Stimulated activated CD4-positive, alpha-beta T cell treated with anti-CD3 and anti-CD28 coated beads, Interleukin-15, amount 100 ng/mL, for 48 hours (primary cell): ENCODE measurements around the gene BLZF1.
"Not testable (repeated sequence)": the region's sequence is repeated elsewhere in the genome, so short reads cannot be mapped to it uniquely, and the experiment has no call there.

Source experiments
- DNase-seq, 2 donors: peaks; one replicate each; pipeline ENCODE4 v3.0.0-alpha.2; 2020; ENCODE audit warnings: low read depth in 2 of 2

Gene BLZF1

GRCh38 chr1:169361281-169361680 is 6.7 kb upstream of the BLZF1 start:
- no peak for DNase-seq

GRCh38 chr1:169363046-169363730 is 4.8 kb upstream of the BLZF1 start:
- peak in 1 of 2 donors; percentile 11 for DNase-seq

DNA sequence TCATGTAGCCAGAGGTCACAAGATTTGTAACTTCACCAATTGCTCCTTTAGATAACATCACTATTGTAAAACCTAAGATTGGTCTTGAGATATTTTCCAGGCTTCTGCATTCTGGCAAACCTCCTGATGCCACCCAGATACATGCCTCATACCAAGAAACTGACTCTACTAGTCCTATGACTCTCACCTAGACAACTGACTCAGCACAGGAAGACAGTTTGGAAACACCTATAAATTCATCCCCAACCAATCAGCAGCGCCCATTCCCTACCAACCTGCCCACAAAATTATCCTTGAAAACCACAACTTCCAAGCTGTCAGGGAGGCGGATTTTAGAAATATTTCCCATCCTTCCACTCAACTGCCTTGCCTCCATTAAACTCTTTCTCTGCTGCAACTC is 3.0 kb upstream of the BLZF1 start:
- DNase-seq, result no peak

- DNase-seq, result no peak
These were observed 804 bp upstream of the BLZF1 start for GRCh38 chr1:169367096-169367685.

DNA sequence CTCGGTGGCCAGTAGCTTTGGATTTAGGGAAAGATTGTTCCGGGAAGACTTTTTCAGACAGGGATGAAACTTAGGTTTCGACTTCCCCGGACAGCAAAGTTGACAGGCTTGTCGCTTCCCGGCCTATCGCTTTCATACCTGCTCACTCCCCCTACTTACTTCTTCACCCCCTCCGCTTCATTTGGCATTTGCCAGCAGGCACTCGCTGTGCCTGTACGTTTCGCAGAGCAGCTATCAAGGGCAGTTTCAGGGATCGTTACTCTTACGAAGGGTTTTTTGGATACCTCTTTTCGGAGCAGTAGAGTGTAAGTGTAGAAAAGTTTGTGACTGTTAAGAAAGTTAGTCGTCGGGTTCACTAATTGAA is 393 bp downstream of the BLZF1 start:
- no peak for DNase-seq

DNA sequence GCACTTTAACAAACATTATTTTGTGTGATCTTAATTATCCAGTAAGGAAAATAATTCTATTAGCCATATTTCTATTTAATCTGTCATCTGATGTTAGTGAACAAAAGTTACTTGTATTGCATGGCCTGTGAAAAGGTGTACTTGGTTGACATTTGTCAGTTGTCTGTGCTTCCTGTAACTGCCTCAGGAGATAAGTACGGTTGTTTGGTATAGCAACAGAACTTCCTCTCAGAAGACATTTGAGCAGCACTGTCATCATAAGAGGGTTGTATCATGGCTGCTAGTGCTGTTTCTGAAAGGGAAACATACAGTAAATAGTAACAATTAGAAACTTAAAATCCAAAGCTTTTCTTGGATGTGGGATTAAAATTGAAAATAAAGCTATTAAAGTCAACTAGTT is 3.4 kb downstream of the BLZF1 start:
- no peak for DNase-seq

GRCh38 chr1:169381162-169381561 is 13.2 kb downstream of the BLZF1 start:
- DNase-seq, result no peak

- no peak for DNase-seq
These were observed 15.5 kb downstream of the BLZF1 start for GRCh38 chr1:169383449-169383848.

GRCh38 chr1:169387399-169387798 is 19.4 kb downstream of the BLZF1 start:
- DNase-seq, result no peak

- DNase-seq, result no peak
These were observed 22.3 kb downstream of the BLZF1 start for GRCh38 chr1:169390303-169390702.

DNA sequence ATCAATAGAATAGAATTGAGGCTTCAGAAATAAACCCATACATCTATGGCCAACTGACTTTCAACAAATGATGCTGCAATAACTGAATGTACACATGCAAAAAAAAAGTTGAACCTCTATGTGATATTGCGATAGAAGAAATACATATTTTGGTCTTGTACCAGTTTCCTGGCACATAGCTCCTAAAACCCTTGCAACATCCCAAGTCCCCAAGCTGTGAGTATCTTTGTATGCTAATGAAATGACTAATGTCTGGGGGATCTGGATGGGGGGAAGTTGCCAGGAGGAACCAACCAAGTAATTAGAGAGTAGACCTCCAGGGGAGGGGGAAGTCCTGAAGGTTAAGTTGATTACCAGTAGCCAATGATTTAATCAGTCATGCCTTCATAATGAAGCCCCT is 24.4 kb downstream of the BLZF1 start:
- no peak for DNase-seq

GRCh38 chr1:169395955-169396354 is 28.0 kb downstream of the BLZF1 start:
- DNase-seq, result no peak

DNA sequence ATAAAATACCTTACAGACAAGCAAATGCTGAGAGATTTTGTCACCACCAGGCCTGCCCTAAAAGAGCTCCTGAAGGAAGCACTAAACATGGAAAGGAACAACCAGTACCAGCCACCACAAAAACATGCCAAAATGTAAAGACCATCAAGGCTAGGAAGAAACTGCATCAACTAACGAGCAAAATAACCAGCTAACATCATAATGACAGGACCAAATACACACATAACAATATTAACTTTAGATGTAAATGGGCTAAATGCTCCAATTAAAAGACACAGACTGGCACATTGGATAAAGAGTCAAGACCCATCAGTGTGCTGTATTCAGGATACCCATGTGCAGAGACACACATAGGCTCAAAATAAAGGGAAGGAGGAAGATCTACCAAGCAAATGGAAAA is 34.6 kb downstream of the BLZF1 start:
- not testable (repeated sequence) for DNase-seq

DNA sequence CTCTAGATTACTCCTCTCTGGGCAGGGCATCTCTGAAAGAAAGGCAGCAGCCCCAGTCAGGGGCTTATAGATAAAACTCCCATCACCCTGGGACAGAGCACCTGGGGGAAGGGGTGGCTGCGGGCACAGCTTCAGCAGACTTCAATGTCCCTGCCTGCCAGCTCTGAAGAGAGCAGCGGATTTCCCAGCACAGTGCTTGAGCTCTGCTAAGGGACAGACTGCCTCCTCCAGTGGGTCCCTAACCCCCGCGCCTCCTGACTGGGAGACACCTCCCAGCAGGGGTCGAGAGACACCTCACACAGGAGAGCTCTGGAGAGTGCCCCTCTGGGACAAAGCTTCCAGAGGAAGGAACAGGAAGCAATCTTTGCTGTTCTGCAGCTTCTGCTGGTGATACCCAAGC is 40.3 kb downstream of the BLZF1 start:
- DNase-seq, result not testable (repeated sequence)

DNA sequence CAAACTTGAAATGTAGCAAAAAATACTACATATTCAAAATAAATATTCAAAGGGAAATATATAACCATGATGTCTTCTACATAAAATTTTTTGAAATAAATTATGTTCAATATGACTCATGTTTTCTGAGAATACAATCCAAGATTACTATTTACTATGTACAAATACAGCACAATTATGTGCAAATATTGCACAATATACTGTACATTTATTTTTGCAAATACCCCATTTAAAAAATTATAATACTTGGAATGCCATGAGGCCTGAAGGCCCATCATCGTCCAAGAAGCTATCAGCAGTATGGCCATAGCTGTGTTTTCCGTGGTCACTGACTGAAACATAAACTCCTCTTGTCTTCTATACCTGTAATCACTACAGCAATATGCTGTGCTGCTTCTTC is 47.0 kb downstream of the BLZF1 start:
- no peak for DNase-seq

GRCh38 chr1:169421309-169421708 is 53.3 kb downstream of the BLZF1 start:
- DNase-seq, result no peak

DNA sequence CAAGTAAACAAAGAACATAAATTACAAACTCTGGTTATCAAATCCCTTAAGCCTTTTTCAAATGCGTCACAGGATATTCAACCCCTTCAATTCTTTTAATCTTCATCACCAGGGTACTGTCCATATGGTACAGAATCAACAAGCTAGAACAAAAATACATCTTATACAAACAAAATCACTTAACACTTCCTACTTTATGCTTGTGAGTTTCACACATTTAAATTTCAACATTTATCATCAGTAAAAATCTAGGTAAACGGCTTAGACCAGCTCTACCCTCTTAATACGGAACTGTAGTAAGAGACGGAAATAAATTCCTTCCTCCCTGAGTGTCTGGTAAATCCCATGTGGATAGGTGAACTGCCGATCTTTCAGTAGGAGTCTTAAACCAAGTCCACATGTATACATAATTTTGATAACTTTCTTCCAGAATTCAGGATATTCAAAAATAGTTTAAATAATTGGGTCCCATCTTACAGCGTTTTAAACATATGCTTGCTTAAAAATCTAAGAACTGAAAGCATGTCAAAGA is 58.2 kb downstream of the BLZF1 start:
- DNase-seq, result no peak

DNA sequence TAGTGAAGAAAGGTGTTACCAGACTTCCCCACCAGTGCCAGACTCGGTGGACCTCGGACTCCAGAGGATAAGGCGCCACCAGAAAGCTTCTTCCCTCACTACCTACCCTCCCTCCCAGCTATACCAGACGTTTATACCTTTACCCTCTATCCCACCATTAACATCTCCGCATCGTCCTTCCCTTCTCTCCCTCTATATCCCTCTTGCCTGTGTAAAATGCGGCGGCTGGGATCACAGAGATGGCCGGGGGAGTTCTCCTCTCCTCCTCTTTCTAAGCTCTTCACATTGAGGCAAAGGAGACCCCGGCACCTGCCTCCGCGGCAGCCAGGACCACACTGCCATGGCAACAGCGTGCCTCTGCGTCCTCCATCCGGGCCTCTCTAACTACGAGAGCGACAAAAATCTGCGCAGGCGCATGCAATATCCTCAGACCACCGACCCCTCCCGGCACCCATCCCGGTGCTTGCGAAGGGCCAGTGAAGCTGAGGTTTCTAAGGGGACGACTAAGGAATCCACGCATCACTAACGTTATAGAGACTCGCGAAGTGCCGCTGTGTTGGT is 59.2 kb downstream of the BLZF1 start, which contains the start of gene CCDC181:
CCDC181 (minus strand) TSS at position 394 of the 561 bp plus-strand sequence. CDS start 2,547 bp downstream, outside the sequence.
- peak; percentile 24 to 59 for DNase-seq
